Measurements from ENCODE around the gene MSL1.

MSL1 gene, protein sequence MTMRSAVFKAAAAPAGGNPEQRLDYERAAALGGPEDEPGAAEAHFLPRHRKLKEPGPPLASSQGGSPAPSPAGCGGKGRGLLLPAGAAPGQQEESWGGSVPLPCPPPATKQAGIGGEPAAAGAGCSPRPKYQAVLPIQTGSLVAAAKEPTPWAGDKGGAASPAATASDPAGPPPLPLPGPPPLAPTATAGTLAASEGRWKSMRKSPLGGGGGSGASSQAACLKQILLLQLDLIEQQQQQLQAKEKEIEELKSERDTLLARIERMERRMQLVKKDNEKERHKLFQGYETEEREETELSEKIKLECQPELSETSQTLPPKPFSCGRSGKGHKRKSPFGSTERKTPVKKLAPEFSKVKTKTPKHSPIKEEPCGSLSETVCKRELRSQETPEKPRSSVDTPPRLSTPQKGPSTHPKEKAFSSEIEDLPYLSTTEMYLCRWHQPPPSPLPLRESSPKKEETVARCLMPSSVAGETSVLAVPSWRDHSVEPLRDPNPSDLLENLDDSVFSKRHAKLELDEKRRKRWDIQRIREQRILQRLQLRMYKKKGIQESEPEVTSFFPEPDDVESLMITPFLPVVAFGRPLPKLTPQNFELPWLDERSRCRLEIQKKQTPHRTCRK

DNA sequence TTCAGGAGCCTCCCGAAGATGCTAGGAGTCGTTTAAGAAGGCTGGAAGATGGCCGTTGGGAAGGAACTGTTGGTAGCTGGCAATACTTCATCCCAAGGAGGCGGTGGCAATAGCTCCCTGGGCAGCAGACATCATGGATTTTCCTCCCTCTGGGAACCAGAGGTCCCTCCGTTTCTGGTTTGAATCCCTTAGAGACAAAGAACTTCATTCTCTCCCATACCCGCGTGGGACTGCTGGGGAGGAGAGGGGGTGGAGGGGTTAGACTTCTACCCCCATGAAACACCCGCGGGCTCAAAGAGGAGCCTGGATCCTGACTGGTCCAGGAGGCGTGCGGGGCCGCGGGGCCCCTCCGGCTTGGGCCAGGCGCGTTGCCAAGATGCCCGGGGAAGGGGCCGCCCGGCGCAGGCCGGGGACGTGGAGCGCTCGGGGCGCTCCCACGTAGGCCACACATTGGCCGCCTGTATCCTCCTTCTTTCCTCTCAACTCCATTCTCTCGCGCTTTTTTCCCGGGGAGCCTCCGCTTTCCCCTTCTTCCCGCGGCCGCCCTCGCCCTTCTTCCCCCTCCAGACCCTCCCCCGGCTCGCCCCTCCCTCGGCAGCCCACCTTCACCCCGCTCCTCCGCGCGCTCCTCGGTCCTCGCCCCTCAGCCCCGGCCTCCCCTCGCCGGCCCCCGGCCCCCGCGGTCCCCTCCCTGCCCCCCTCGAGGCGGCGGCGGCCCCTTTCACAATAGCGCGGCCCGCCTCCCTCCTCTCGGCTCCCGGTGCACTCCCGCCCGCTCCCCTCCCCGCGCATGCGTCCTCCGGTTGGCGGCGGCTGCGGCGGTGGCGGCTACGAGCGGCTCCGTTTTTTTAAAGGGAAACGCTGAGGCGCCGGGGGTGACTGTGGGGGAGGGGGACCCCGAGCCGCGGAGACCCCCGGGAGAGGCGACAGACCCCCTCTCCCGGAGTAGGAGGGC is at the start of gene MSL1:
TSS of gene MSL1 (plus strand) at position 791 of the 955 bp plus-strand sequence. CDS start 642 bp downstream, outside the sequence.
- DNase-seq = peak; percentile 49

DNA sequence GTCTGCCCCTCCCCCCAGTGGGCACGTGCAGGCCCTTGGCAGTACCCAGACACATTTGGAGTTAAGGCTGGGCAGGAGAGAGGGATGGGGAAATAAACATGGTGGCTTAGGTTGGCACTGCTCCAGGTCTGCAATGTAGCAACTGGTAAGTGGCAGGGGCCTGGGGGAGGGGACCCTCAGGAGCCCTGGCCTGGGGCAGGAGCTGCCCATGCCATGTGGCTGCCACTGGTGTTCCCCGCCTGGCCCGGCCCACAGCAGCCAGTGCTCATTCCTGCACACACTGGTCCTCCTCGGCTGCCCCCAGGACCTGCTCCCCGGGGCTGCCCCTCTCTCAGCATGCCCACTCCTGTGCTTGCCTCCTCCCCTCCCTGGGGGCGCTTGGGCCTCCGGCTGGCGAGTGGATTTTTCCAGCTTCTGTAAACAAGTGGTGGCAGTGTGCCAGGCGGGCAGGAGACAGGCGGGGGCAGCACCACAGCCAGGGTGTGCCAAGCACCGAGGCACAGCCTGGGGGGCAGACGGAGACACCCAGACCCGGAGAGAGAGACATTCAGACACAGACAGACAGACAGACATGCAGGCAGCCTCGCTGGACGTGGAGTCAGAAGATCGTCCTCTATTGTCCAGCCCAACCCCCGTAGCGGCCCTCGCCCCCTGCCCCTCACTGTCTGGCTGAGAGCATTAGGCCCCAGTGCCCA is 49.6 kb upstream of the MSL1 start:
- DNase-seq = peak; percentile 33

DNA sequence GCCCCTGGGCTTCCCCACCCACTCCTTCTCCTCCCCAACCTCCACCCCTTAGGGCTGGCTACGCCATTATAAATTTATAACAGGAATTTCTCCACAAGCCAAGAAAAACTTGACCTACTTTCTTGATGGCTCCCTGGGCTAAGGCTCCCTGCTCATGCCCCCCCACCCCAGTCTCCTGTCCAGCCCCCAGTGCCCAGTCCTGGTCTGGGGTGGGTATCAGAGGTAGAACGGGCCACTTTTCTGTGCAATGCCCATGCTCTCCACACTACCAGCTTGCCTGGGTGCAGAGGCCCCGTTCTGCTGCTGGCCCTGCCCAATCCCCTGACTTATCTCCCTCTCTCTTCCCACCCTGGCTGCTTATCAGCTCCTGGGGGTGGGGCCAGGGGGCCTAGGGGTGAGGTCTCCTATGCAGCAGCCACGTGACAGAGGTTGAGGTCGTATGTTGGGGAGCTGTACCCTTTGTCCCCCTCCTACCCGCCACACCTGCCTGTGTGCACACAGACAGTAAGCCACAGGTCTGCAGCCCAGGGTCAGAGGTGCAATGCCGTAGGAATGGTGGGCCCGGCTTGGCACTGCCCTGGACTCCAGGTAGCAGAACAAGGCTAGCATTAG is 48.9 kb upstream of the MSL1 start:
- no peak for DNase-seq

DNA sequence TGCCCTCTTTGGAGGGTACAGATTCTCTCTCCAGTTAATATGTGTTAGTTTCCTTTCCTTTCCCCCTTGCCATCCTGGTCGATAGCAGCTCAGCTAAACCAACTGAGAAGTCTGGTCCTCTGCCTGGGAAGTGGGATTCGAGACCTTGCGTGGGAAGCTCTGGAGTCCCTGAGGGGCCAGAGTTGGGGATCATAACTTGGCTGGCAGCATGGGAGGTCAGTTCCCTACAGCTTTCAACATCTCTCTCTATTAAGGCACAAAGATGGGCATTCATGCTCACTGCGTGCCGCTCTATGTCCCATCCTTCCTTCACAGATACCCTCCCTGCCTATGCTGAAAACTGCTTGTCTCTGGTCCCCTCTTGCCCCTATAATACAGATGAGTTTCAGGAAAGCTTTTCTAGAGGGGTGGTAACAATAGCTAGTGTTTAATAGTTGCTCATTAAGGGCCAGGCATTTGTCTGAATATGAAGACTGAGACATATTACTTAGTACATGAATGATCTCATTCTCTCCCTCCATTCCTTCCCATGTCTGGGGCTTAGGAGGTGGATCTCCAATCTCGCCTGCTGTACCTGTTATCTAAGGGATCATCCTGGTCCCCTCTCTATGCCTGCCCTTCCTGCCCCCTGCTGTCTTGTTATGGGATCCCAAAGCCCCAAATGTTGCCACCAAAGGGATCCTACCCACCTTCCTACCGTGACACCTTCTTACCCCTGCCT is 48.2 kb upstream of the MSL1 start:
- no peak for DNase-seq

DNA sequence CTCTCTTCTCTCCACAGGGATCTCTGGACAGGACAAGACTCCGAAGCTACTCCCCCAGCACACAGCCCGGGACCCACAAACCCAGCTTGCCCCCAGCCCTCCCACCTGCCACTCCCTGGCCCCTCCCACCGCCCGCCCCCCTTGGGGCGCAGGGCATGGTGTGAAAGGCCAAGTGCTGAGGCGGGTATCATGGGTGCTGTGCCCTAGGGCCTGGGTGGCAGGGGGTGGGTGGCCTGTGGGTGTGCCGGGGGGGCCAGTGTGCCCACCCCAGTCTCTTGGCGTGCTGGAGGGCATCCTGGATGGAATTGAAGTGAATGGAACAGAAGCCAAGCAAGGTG is 47.6 kb upstream of the MSL1 start:
- DNase-seq = no peak

DNA sequence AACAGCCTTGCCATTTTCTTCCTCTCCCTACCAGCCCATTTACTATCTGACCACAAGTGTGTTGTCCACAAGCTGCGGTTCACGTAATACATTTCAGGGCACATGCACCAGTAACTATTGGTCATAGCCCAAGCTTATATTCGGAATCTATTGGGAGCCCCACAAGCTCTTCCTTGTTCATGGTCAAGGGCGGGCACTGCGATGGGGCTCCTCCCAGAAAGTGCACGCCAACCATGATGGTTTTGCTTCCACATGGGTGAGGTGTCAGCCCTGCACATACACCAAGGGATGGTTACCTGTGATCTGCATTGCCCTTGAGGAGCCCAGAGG is 46.9 kb upstream of the MSL1 start:
- DNase-seq = no peak

DNA sequence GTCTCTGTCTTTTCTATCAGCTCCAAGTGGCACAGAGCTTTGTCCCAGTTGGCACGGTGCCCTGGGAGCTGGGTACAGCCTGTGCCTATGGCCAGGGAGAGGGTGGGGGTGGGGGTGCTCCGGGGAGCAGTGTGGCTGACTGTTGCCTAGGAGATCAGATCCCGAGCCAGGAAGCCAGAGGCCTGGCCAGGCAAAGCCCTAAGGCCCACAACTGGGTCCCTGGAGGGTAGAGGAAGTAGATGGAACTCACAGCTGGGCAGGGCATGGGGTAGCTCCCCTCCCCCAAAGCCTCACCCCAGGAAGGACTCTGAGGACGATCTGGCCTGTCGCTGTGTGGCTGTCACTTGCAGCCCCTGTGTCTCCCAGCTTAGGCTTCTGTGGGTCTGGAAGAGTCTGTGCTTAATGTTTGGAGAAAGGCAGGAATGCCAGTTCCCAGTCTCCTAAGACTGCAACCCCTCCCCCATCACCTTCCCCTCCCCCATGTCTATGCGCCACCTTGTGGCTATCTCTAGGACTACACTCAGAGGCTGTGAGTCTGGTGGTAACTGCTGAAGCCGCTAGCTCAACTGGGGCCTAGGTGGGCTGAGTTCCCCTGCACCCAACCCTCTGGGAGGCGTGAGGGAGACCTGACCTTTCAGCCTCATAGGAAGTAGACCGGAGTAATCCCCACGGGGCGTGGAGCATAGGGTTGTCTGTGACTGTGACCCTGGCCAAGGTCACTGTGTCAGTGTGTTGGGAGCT is 46.4 kb upstream of the MSL1 start:
- DNase-seq = no peak

DNA sequence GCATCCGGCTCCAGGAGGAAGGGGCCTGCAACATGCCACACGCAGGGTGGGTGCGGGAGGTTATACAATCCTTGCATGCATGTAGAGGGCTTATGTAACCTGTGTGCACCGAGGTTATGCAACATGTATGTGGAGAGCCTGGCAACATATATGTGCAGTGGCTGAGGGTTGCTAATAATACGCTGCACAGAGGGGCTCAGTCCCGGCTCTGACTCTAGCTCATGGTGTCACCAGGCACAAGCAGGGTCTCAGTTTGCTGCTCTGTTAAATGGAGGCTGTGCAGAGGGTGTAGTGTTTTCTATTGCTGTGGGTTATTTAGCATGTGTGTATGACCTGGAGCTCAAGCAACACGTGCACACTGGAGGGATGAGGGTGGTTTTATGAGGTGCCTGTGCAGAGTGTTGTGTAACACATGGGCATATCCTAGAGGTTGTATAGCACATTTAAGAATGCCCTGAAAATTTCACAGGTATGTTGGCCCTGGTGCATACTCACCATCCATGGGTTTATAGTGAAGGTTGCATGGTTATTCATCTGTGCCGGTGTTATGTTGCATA is 45.8 kb upstream of the MSL1 start:
- no peak for DNase-seq

DNA sequence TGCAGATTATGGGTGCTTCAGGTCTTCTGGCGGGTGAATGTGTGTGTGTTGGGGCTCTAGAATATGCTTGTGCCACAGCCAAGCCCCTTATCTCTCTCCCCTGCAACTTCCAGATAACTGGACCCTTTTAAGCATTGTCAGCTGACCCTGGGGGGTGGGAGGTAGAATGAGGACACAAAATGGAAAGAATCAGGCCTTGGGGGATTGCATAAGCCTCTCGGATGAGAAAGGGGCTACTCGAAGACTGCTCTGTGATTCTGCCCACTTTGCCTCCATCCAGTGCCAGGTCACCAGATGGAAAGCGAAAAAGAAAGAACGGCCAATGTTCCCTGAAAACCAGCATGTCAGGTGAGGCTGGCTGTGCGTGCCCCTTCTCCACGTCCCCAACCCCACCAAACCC is 45.2 kb upstream of the MSL1 start:
- DNase-seq = no peak

DNA sequence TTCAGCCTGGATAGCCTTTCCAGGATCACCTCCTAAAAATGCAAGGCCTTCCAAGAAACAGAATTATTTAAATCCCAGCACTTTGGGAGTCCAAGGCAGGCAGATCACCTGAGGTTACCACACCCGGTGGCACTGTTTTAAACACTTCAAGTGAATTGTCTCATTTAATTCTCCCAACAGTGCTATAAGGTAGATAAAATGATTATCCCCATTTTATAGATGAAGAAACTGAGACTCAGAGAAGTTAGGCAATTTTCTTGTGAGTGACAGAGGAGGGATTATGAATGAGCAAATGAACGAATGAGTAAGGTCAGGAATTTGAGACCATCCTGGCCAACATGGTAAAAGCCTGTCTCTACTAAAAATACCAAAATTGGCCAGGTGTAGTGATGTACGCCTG is 42.2 kb upstream of the MSL1 start:
- DNase-seq = no peak

DNA sequence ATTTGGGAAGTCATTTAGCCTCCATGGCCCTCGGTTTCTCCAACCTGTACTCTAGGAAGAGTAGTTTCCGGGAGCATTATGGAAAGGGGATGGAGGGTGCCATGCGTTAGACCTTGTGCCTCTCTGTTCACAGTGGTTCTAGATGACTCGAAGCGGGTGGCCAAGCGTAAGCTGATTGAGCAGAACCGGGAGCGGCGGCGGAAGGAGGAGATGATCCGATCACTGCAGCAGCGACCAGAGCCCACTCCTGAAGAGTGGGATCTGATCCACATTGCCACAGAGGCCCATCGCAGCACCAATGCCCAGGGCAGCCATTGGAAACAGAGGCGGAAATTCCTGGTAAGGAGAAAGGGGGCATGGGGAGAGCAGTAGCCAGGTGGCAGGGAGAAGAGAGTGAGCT is 37.3 kb upstream of the MSL1 start:
- DNase-seq = no peak

DNA sequence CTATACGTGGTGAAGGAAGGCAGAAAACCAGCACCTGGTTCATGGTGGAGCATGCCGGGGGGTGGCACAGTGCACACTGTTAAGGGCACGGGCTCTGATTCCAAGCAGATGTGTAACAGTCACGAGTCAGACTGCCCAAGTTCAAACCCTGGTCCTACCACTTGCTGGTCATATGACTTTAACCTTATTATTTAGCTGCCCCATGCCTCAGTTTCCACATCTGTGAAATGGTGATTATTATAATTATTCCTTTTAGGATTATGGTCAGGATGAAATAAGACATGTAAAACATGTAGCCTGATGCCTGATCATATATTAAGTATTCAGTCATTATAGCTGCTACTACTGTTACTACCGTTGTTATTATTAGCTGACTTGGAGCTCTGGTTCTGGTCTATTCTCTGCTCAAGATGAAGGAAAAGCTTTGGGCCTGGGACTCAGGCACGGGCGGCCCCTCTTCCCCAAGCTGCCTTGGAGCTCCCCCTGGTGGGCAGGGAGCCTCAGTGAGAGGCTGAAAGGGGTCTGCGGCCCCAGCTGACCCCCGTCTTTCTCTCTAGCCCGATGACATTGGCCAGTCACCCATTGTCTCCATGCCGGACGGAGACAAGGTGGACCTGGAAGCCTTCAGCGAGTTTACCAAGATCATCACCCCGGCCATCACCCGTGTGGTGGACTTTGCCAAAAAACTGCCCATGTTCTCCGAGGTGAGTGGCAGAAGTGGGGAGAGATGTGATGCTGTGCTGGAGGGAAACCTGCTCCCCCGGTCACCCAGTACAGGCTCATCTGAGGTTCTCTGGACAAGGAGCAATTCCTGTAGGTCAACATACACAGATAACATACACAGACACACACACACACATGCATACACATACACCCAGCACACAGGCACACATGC is 35.4 kb upstream of the MSL1 start:
- no peak for DNase-seq

DNA sequence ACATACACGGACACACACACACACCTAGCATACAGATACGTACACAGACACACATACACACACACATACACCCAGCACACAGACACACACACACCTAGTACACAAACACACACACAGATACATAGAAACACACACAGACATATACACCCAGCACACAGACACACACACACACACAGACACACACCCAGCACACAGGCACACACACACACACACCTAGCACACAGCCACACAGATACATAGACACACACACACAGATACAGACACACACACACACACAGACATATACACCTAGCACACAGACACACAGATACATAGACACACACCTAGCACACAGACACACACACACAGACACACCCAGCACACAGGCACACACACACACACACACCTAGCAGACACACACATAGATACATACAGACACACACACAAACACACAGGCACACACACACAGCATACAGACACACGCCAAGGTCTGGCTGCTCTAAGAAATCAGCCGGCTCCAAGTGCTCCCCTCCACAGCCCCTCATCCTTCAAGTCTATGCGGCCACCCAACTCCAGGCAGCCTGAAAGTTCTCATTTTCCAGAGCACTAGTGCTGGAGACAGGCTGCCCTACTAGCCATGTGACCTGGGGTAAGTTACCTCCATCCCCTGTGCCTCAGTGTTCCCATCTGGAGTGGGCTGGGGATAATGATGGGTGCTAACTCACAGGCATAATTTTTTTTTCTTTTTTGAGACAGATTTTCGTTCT is 34.5 kb upstream of the MSL1 start:
- no peak for DNase-seq

DNA sequence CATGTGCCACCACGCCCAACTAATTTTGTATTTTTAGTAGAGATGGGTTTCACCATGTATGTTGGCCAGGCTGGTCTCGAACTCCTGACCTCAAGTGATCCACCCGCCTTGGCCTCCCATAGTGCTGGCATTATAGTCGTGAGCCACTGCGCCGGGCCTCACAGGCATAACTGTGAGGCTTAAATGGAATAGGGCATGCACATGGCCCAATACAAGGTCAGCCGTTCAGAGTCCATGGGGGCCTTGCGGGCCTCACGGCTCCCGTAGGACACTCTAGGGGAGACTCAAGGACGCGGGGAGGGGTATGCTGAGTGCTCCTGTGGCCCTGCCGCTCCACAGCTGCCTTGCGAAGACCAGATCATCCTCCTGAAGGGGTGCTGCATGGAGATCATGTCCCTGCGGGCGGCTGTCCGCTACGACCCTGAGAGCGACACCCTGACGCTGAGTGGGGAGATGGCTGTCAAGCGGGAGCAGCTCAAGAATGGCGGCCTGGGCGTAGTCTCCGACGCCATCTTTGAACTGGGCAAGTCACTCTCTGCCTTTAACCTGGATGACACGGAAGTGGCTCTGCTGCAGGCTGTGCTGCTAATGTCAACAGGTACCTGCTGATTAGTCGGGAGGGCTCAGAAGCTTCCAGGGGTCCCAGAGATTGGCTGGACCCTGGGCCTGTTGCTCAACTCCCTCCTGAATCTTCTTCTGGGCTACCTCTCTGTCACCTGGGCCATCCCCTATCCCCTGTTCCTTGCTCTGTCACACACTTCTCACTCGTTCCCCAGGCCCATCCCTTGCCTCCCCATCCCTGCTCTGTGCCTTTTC is 33.7 kb upstream of the MSL1 start:
- no peak for DNase-seq

DNA sequence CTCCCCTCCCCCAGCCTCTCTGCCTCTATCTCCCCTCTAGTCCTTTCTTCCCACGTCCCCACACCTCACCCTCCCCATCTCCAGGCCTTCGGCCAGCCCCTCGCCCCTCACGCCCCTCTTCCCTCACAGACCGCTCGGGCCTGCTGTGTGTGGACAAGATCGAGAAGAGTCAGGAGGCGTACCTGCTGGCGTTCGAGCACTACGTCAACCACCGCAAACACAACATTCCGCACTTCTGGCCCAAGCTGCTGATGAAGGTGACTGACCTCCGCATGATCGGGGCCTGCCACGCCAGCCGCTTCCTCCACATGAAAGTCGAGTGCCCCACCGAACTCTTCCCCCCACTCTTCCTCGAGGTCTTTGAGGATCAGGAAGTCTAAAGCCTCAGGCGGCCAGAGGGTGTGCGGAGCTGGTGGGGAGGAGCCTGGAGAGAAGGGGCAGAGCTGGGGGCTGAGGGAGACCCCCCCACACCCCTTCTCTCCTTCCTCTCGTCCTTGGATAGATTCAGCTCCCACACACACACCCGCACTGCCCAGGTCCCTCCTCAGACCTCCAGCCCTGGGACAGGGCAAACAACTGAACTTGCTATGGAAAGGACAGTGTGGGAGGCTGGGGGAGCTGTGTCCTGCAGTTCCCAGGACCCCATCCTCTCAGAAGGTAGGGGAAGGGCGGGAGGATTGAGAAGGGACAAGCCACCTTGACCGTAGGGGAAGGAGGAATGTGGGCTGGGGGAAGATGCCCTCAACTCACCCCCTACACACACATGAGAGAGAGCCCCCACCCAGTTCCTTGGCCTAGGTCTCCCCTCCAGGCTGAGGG is 32.5 kb upstream of the MSL1 start:
- no peak for DNase-seq

DNA sequence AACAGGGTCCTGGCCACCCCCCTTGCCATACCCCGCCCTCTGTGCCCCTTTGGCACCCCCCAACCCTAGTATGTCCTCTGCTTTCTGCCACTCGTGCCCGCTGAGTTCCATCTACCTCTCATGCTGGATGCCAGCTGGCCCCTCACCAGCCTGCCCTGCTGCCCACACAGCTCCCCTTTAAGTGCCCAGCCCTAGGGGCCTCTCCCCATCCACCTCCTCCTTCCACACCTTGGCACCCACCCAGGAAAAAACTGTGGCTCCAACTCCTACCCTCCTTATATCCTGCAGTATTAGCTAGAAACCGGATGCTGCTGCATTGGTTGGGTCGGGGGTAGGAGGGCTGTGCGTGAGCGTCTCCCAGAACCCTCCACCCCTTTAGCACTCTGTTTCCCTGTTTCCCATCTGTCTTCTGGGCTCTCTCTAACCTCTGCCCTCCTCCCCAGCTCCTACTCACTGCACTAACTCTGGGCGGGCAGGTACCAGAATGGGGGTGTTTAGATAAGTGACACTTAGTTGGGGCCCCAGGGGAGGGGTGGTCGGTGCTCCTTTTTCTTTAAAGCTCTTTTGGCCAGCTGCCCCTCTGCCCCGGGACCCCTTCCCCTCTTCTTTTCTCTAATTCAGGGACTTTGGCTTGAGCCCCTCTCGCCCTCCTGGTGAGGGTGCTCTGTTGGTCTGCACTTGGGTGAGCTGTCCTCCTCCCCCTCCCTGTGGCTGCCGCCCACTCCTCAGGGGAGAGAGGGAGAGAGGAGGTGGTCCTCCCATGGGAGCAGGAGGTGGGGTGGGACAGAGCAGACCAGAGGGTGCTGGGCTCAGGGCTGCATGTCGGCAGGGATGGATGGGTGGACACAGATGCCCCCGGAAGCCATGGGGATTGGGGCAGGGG is 31.3 kb upstream of the MSL1 start:
- no peak for DNase-seq

Data from NCI-H526 treated with DMSO at 0.1 percent for 48 hours (cell line).